GM12801 (cell line): ENCODE data around the gene GAP43.

Experiments used
- CTCF ChIP-seq: IDR thresholded peaks from one replicate; pipeline ENCODE4 v1.5.1; 2011; ENCODE audit warnings: control low read depth; ENCODE audit not compliant: insufficient read length; ENCODE audit errors: extremely low read depth

Gene GAP43

GRCh38 chr3:115666081-115666480 is 42.8 kb downstream of the GAP43 start:
- no peak for TF ChIP-seq CTCF

- no peak for TF ChIP-seq CTCF
Observed at GRCh38 chr3:115666920-115667737, 43.8 kb downstream of the GAP43 start.

GRCh38 chr3:115667738-115668065 is 44.4 kb downstream of the GAP43 start:
- no peak for TF ChIP-seq CTCF

GRCh38 chr3:115670911-115671310 is 47.6 kb downstream of the GAP43 start:
- TF ChIP-seq CTCF, result no peak

- no peak for TF ChIP-seq CTCF
Observed at GRCh38 chr3:115671761-115672455, 48.6 kb downstream of the GAP43 start.

- no peak for TF ChIP-seq CTCF
Observed at GRCh38 chr3:115673881-115674280, 50.6 kb downstream of the GAP43 start.

GRCh38 chr3:115676336-115676735 is 53.0 kb downstream of the GAP43 start:
- no peak for TF ChIP-seq CTCF
